LNCAP (cell line): ENCODE data around the gene CALHM3.

ENCODE experiments used
- CTCF ChIP-seq: fragments of 450-650 bp; IDR thresholded peaks from 2 replicates; pipeline ENCODE4 v1.5.1; 2017; ENCODE audit warnings: mild to moderate bottlenecking

CALHM3 gene

GRCh38 chr10:103487410-103487708 lies 8.3 kb upstream of the CALHM3 start:
- no peak for TF ChIP-seq CTCF

- TF ChIP-seq CTCF, result peak; percentile 64
Observed at GRCh38 chr10:103481974-103482531, 3.0 kb upstream of the CALHM3 start.

DNA sequence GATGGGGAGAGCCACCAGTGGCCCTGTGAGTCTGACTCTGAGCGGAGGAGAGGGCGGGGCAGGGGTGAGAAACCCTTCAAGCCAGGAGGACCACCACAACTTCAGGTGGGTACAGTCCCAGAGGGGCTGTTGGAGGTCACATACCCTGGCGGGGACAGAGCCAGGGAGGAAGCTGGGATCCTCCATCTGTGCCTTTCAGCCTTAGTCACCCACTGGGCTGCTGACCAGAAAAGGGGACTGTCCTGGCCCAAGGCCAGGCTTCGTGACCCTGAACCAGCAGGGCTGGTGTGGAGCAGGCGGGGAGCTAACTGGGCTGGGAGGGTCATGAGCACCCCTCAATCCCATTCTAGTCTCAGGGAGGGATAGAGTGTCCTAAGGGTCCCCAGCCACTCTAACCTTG lies 1.5 kb upstream of the CALHM3 start:
- no peak for TF ChIP-seq CTCF

DNA sequence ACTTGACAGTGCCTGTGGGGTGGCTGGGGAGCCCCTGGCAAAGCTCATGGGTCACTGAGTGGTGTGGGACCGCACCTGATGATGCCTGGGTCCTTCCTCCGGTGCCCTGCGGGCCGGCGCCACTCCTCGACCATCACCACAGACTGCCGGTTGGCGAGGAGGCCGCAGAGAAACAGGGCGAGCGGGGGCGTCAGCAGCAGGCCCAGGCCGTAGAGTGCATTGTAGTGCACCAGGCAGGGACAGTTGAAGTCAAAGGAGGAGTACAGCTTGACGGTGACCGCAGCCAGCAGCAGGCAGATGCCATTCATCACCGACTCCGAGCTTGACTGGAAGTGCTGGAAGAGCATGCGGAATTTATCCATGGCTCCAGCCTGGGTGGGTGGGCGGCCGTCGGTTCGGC lies 369 bp downstream of the CALHM3 start:
- no peak for TF ChIP-seq CTCF

DNA sequence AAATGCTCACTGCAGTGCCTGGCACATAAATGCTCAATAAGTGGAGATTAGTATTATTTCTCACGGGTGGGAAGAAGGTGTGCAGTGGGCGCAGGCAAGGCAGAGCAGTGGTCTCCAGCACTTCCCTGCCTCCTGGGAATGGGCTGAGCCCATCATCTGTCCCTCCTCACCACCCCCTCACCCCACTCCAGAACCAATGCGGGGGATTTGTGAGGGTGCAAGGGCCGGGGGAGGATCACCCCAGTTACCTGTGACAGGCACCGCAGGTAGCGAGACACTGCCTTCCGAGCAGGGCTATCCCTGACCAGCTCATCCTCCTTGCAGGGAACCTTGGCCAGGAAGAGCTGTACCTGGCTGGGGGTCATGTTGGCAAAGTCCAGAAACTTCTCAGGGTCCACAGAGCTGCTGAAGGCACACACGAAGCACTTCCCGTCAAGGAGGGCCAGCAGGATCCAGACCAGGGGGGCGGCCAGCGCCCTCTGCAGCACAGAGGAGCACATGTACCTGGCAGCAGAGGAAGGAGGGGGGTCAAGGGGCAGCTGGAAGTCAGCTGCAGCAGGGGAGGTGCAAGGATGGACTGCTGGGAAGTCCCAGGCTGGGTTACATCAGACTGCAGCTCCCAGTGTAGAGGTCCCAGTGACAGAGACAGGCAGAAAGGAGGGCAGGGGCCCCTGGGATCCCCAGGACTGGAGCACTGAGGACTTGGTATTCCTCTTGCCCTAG lies 2.8 kb downstream of the CALHM3 start:
- TF ChIP-seq CTCF, result no peak

DNA sequence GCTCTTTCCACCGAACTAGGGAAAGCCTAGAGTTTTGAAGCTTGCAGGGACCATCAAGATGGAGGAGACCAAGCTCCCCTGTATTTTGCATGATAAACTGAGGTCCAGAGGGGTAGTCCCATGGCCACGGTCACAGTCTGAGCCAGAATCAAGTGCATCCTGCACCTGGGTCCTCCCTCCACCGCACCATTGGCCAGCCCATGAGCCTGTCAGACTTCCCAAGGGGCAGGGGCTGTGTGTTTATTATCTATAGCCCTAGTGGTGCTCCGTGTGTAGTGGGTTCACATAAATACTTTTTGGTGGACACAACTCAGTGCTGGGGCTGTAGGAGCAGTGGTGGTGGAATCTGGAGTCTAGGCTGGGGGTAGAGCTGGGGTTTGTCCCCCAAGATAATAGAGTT lies 3.6 kb downstream of the CALHM3 start:
- TF ChIP-seq CTCF, result no peak

DNA sequence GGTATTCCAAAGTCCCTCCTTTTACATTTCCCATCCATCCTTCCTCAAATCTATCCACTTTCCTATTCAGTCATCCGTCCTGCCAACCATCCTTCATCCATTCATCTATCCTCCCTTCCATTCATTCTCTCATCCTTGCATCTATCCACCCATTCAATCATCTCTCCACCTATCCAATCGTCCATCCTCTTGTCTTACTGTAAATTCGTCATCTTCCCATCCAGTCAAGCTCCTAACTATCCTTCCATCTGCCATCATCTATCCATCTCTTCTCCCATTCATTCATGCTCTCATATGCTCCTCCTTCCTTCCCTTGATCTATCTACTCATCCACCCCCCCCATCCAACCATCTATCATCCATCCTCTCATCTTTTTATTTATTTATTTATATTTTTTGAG lies 5.0 kb downstream of the CALHM3 start:
- no peak for TF ChIP-seq CTCF

DNA sequence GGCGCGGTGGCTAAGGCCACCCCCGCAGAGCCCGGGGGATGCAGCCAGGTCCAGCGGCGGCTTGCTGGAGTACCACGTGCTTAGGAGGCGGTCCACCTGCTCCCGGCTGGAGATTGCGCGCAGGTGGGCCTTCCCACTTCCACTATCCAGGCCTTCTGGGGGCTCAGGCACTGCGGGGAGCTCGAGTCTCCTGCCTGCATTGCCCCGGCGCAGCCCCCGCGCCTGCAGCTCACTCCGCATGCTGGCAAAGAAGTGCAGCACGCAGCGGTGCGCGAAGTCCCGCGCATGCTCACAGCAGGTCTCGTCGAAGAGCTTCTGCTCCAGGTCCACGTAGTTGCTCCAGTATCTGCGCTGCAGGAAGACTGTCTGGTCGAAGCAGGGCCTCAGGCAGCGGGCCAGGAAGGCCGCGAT lies 5.8 kb downstream of the CALHM3 start:
- no peak for TF ChIP-seq CTCF
